ENCODE results near the gene GAS6. TPM values are rescaled to one million over a fixed set of nuclear protein-coding genes. Genes with fewer than 3 reads are reported as not detected.

The GAS6 gene
- total and polyA plus RNA-seq, 2 donors (not counting 3 experiments of a cell fraction or from before 2014, with no cell fraction given): 69.2 to 109 TPM

DNA sequence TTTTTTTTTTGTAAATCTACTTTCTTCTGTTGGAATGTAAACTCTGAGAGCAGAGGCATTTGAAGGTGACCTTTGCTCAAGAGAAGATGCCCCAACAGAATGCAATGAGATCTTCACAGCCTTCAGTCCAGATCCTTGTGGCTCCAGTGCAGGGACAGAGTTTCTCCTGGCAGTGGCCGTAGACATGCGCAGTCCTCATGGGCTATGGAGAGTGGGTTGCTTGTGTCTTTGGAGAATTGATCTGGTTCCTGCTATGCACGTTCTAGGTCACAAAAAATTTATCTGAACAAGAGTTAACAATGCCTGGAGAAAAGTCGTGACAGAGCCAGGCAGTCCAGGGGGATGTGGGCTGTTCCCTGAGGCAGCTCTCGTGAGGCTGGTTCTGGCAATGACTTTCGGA is 74.7 kb downstream of the GAS6 start:
- FAIRE-seq (no peak), DNase-seq (ENCODE audit: low read depth, low spot score) (no peak)
- no peaks in the 10 kb centered on the region for H3K9me3 ChIP-seq (replicated peaks; ENCODE audit: control insufficient read depth, insufficient read depth, low read length)
- peaks cover 14% of the 10 kb centered on the region for H3K4me1 ChIP-seq (ENCODE audit: control insufficient read depth, extremely low read depth, insufficient read depth, low read length)
- no peak overlapping the region for H2AFZ ChIP-seq (ENCODE audit: low read depth, low read length)
- no peaks in the 10 kb centered on the region for H3K9me1 ChIP-seq (replicated peaks; ENCODE audit: control insufficient read depth, extremely low read depth, insufficient read depth, low read length)
- H3K4me2 ChIP-seq (ENCODE audit: insufficient read depth, low read length): no peak overlapping the region
- ChIA-PET CTCF (no interaction called here), POLR2A (no interaction called here)
- H3K4me3 ChIP-seq (replicated peaks in 1 of 3; ENCODE audit: insufficient read depth in 1 of 3, low read depth in 1 of 3, low read length in 3 of 3): no peak overlapping the region
- H3K9ac ChIP-seq (replicated peaks; ENCODE audit: extremely low read depth, insufficient read depth, low read length): no peak overlapping the region
- no TSS peak for BruUV-seq (replicated peaks)
- intact Hi-C loops (cut with micrococcal nuclease) (no loop called here), dilution Hi-C loops (cut with MboI; ENCODE audit: extremely low pct_ligation_motif_present, low sequenced_read_pairs) (no loop called here)
- H3K27me3 ChIP-seq (ENCODE audit: control insufficient read depth in 2 of 2, insufficient read depth in 2 of 2, low read length in 2 of 2): no peaks in the 10 kb centered on the region
- TF ChIP-seq FOS (IDR thresholded peaks at IDR 0.05; ENCODE audit: borderline replicate concordance, insufficient read depth, low read length) (no peak), MYC (IDR thresholded peaks at IDR 0.05; ENCODE audit: low read depth, low read length) (no peak), EZH2 (IDR thresholded peaks at IDR 0.05; ENCODE audit: borderline replicate concordance, low read depth, low read length, severe bottlenecking) (no peak), POLR2A (IDR thresholded peaks at IDR 0.05; ENCODE audit: low read depth, low read length) (no peak), GATA2 (IDR thresholded peaks at IDR 0.05; ENCODE audit: insufficient read depth, insufficient read length, low read depth, low read length) (no peak), JUN (IDR thresholded peaks at IDR 0.05; ENCODE audit: borderline replicate concordance, insufficient read depth, insufficient read length, low read depth) (no peak), POLR2AphosphoS5 (IDR thresholded peaks at IDR 0.05; ENCODE audit: insufficient read depth, low read depth, low read length) (no peak)
- TF ChIP-seq, protein P1, sequence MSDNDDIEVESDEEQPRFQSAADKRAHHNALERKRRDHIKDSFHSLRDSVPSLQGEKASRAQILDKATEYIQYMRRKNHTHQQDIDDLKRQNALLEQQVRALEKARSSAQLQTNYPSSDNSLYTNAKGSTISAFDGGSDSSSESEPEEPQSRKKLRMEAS (IDR thresholded peaks at IDR 0.05; ENCODE audit: insufficient read depth, insufficient read length): no peak
- H4K20me1 ChIP-seq (replicated peaks; ENCODE audit: control insufficient read depth, extremely low read depth, insufficient read depth, low read length): no peaks in the 10 kb centered on the region
- H3K36me3 ChIP-seq (ENCODE audit: control insufficient read depth in 2 of 2, extremely low read depth in 1 of 2, insufficient read depth in 2 of 2, low read length in 2 of 2): peaks cover 0 to 31% of the 10 kb centered on the region in 2 experiments
- no peaks in the 10 kb centered on the region for H3K79me2 ChIP-seq (ENCODE audit: control insufficient read depth, insufficient read depth, low read length)
- H3K27ac ChIP-seq (ENCODE audit: insufficient read depth, low read depth, low read length): no peak overlapping the region

Measured in endothelial cell of umbilical vein (primary cell).